Skeletal muscle tissue (tissue), 4 donors: ENCODE results near the gene RUSC1. TPM values are rescaled to one million over a fixed set of nuclear protein-coding genes. Genes with fewer than 3 reads are reported as not detected.
A peak's percentile ranks its signal among the peaks of the same experiment; 100 is the strongest.

Experiments
- H3K27ac ChIP-seq: one replicate; pipeline ENCODE4 v1.7.0; 2013; ENCODE audit warnings: mild to moderate bottlenecking, low read depth, low read length, inconsistent platforms
- H3K27me3 ChIP-seq, 3 donors: one replicate each; pipeline ENCODE4 v1.7.0; 2013; ENCODE audit warnings: low read length in 3 of 3; ENCODE audit not compliant: control insufficient read depth in 3 of 3, insufficient read depth in 3 of 3
- H3K36me3 ChIP-seq, 3 donors: one replicate each; pipeline ENCODE4 v1.7.0; 2013; ENCODE audit warnings: low read length in 3 of 3; ENCODE audit not compliant: control insufficient read depth in 3 of 3, insufficient read depth in 3 of 3
- H3K4me1 ChIP-seq, 3 donors: one replicate each; pipeline ENCODE4 v1.7.0; 2013; ENCODE audit warnings: low read length in 3 of 3, mild to moderate bottlenecking in 3 of 3; ENCODE audit not compliant: control insufficient read depth in 3 of 3, insufficient read depth in 3 of 3
- H3K4me3 ChIP-seq, 3 donors: one replicate each; pipeline ENCODE4 v1.7.0; 2013; ENCODE audit warnings: low read length in 3 of 3
- H3K9ac ChIP-seq, 3 donors: one replicate each; pipeline ENCODE4 v1.7.0; 2013; ENCODE audit warnings: low read length in 3 of 3, mild to moderate bottlenecking in 3 of 3, moderate library complexity in 2 of 3, low read depth in 1 of 3
- H3K9me3 ChIP-seq, 3 donors: one replicate each; pipeline ENCODE4 v1.7.0; 2013; ENCODE audit warnings: low read length in 3 of 3; ENCODE audit not compliant: control insufficient read depth in 3 of 3
- total RNA-seq: library from RNA; depleted of rRNA; stranded (reverse); fragments of >200 nt; gene quantifications from one replicate; pipeline ENCODE4 v1.2.3, GENCODE V29; 2014
- donor health status: Osteomylitis.

Gene RUSC1
- total RNA-seq, 1 donor from 2014 or later = 9.4 TPM

- Histone ChIP-seq H3K9me3 (no peaks in the 10 kb centered on the region), H3K4me1 (peaks cover 4 to 16% (median 8%) of the 10 kb centered on the region in 3 donors), H3K9ac (no peak overlapping the region), H3K27me3 (peaks cover 27 to 37% (median 29%) of the 10 kb centered on the region in 3 donors), H3K36me3 (no peaks in the 10 kb centered on the region), H3K27ac (no peak overlapping the region), H3K4me3 (peak overlapping the region in 1 of 3 donors; percentile 13)
Measured at GRCh38 chr1:155295183-155295941, 25.3 kb upstream of the RUSC1 start.

- Histone ChIP-seq H3K4me1 (peaks cover 4 to 16% (median 8%) of the 10 kb centered on the region in 3 donors), H3K27ac (no peak overlapping the region), H3K9ac (no peak overlapping the region), H3K9me3 (no peaks in the 10 kb centered on the region), H3K4me3 (no peak overlapping the region), H3K27me3 (peaks cover 27 to 37% (median 29%) of the 10 kb centered on the region in 3 donors), H3K36me3 (no peaks in the 10 kb centered on the region)
Measured at GRCh38 chr1:155295942-155296267, 24.8 kb upstream of the RUSC1 start.

GRCh38 chr1:155296661-155297060 lies 24.0 kb upstream of the RUSC1 start:
- Histone ChIP-seq H3K9me3 (no peaks in the 10 kb centered on the region), H3K27me3 (peaks cover 27 to 37% (median 29%) of the 10 kb centered on the region in 3 donors)

GRCh38 chr1:155297384-155297783 lies 23.3 kb upstream of the RUSC1 start:
- H3K27ac ChIP-seq = no peak overlapping the region
- no peak overlapping the region for H3K9ac ChIP-seq
- peaks cover 4 to 16% (median 8%) of the 10 kb centered on the region in 3 donors for H3K4me1 ChIP-seq
- H3K36me3 ChIP-seq = no peaks in the 10 kb centered on the region
- no peak overlapping the region for H3K4me3 ChIP-seq
- no peaks in the 10 kb centered on the region for H3K9me3 ChIP-seq
- H3K27me3 ChIP-seq = peaks cover 27 to 37% (median 29%) of the 10 kb centered on the region in 3 donors

More at GRCh38 chr1:155296661-155297060, 24.0 kb upstream of the RUSC1 start:
- Histone ChIP-seq H3K4me3 (no peak overlapping the region), H3K27ac (no peak overlapping the region), H3K9ac (no peak overlapping the region), H3K4me1 (peaks cover 4 to 16% (median 8%) of the 10 kb centered on the region in 3 donors), H3K36me3 (no peaks in the 10 kb centered on the region)

GRCh38 chr1:155300024-155300423 lies 20.7 kb upstream of the RUSC1 start:
- Histone ChIP-seq H3K27me3 (peaks cover 12 to 16% (median 14%) of the 10 kb centered on the region in 3 donors), H3K9ac (no peak overlapping the region), H3K4me3 (no peak overlapping the region), H3K36me3 (no peaks in the 10 kb centered on the region), H3K4me1 (peaks cover 1 to 16% (median 5%) of the 10 kb centered on the region in 3 donors), H3K27ac (no peak overlapping the region), H3K9me3 (no peaks in the 10 kb centered on the region)

GRCh38 chr1:155300553-155301329 lies 20.0 kb upstream of the RUSC1 start:
- Histone ChIP-seq H3K9ac (no peak overlapping the region), H3K9me3 (no peaks in the 10 kb centered on the region), H3K36me3 (no peaks in the 10 kb centered on the region), H3K27ac (no peak overlapping the region), H3K4me1 (peaks cover 0 to 11% (median 0%) of the 10 kb centered on the region in 3 donors), H3K27me3 (peaks cover 5 to 9% (median 7%) of the 10 kb centered on the region in 3 donors), H3K4me3 (no peak overlapping the region)

- no peak within 1 kb of the TSS for H3K4me3 ChIP-seq
- no peaks in the 10 kb centered on the region for H3K9me3 ChIP-seq
- peaks cover 0 to 5% (median 2%) of the 10 kb centered on the region in 3 donors for H3K27me3 ChIP-seq
- H3K36me3 ChIP-seq = no peaks in the 10 kb centered on the region
- no peak within 1 kb of the TSS for H3K9ac ChIP-seq
- no peak within 1 kb of the TSS for H3K27ac ChIP-seq
- peaks cover 0 to 11% (median 0%) of the 10 kb centered on the region in 3 donors for H3K4me1 ChIP-seq
Measured at GRCh38 chr1:155301342-155301841, 19.3 kb upstream of the RUSC1 start, which contains the start of gene PKLR. PKLR (minus strand) TSS chr1:155301438; CDS start chr1:155301395, 43 bp downstream.

GRCh38 chr1:155304558-155305063 lies 16.1 kb upstream of the RUSC1 start:
- H3K4me3 ChIP-seq = no peak overlapping the region

GRCh38 chr1:155305881-155306391 lies 14.8 kb upstream of the RUSC1 start:
- H3K36me3 ChIP-seq = peaks cover 0 to 2% (median 0%) of the 10 kb centered on the region in 3 donors
- no peaks in the 10 kb centered on the region for H3K9me3 ChIP-seq

More at GRCh38 chr1:155304558-155305063, 16.1 kb upstream of the RUSC1 start:
- Histone ChIP-seq H3K4me1 (peaks cover 5 to 11% (median 6%) of the 10 kb centered on the region in 3 donors), H3K9me3 (no peaks in the 10 kb centered on the region), H3K36me3 (peaks cover 0 to 2% (median 0%) of the 10 kb centered on the region in 3 donors), H3K9ac (no peak overlapping the region), H3K27ac (no peak overlapping the region), H3K27me3 (no peaks in the 10 kb centered on the region)

More at GRCh38 chr1:155305881-155306391, 14.8 kb upstream of the RUSC1 start:
- Histone ChIP-seq H3K9ac (no peak overlapping the region), H3K27me3 (no peaks in the 10 kb centered on the region), H3K27ac (no peak overlapping the region), H3K4me3 (no peak overlapping the region), H3K4me1 (peaks cover 10 to 16% (median 16%) of the 10 kb centered on the region in 3 donors)
